Fibroblast of mammary gland (primary cell): ENCODE results near the gene SYNJ2.

Experiments
- DNase-seq: peaks from one replicate; pipeline ENCODE4 v3.0.0-alpha.2; 2010; ENCODE audit warnings: low read depth
- H3K4me3 ChIP-seq: 2 replicates; pipeline ENCODE4 v1.5.1; 2011; ENCODE audit warnings: low read depth, mild to moderate bottlenecking, low read length, moderate library complexity; ENCODE audit not compliant: control insufficient read depth
- TF ChIP-seq, protein P1 (sequence below): conservative IDR thresholded peaks from 2 replicates; pipeline ENCODE4 v1.5.1; 2011; ENCODE audit warnings: low read depth, low read length, inconsistent platforms; ENCODE audit not compliant: control insufficient read depth, insufficient read depth

Gene SYNJ2

DNA sequence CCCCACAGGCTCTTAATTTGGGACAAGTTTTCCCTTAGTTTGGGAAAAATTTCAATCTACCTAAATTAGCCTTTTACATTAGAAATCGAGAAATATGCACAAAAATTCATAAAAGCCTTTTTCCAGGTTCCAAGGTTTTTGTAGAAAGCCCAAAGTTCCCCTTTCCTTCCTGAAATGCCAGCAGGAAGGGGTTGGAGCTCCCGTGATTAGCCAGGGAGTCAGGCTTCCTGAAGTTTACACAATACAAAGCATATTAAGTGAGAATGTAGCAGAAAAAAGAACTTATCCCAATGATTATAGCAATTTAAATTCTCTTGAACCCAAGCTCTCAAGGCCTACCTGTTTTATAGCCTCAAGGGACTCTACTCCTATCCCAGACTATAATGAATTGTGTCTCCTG, 39.1 kb downstream of the SYNJ2 start:
- no peak for DNase-seq
- H3K4me3 ChIP-seq = no peak overlapping the region
- TF ChIP-seq, protein P1, sequence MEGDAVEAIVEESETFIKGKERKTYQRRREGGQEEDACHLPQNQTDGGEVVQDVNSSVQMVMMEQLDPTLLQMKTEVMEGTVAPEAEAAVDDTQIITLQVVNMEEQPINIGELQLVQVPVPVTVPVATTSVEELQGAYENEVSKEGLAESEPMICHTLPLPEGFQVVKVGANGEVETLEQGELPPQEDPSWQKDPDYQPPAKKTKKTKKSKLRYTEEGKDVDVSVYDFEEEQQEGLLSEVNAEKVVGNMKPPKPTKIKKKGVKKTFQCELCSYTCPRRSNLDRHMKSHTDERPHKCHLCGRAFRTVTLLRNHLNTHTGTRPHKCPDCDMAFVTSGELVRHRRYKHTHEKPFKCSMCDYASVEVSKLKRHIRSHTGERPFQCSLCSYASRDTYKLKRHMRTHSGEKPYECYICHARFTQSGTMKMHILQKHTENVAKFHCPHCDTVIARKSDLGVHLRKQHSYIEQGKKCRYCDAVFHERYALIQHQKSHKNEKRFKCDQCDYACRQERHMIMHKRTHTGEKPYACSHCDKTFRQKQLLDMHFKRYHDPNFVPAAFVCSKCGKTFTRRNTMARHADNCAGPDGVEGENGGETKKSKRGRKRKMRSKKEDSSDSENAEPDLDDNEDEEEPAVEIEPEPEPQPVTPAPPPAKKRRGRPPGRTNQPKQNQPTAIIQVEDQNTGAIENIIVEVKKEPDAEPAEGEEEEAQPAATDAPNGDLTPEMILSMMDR = no peak

DNA sequence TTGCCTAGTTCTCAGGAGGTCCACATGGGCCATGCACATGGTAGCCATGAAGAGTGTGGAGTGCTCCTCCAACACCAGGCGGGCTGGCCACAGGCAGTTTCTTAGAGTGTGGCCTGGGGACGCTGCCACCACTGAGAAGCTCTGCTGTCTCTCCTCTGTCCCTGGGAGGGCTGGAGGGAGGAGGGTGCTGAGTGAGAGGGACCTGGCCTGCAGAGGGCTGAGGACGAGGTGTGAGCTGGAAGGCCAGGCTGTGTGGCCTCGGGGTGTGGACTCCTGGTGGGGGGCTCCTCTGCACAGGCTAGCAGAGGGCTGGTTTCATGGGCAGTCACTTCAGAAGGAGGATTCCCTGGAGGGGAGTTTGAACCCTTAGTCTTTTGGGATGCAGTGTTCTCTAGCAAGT, 39.7 kb downstream of the SYNJ2 start:
- DNase-seq = no peak
- TF ChIP-seq, protein P1 = no peak
- H3K4me3 ChIP-seq = no peak overlapping the region

- H3K4me3 ChIP-seq = no peak overlapping the region
- TF ChIP-seq, protein P1 = no peak
- no peak for DNase-seq
These were observed 40.4 kb downstream of the SYNJ2 start for GRCh38 chr6:158021814-158022748.

DNA sequence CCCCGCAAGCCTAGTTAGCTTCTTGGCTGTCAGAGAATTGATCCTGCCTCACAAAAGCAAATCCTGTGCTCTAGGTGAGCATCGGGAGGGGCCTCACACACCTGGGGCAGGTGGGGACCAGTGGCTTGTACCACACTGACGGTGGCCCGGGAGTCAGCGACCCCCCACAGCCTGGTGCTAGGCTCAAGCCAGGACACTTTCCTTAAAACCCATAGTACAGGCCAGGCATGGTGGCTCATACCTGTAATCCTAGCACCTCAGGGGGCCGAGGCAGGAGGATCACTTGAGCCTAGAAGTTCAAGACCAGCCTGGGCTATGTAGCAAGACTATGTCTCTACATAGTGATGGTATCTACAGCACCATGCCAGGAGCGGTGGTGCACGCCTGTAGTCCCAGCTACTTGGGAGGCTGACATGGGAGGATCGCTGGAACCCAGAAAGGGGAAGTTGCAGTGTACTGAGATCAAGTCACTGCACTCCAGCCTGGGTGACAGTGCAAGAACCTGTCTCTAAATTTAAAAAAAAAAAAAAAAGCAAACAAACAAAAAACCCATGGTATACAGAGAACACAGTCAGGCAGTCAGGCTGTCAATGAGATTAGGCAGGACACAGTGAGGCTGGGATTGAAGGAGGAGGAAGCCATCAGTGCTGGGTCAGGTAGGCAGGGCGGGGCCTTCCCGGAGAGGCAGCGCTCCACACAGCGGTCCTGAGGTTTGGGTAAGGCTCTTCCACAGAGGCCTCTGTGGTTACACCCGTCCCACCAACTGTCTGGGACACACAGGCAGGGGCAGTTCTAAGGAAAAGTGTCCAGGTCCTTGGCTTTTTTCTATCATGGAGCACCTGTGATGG, 41.3 kb downstream of the SYNJ2 start:
- TF ChIP-seq, protein P1 = no peak
- DNase-seq = no peak
- H3K4me3 ChIP-seq = no peak overlapping the region

GRCh38 chr6:158023597-158023939, 41.9 kb downstream of the SYNJ2 start:
- TF ChIP-seq, protein P1 = no peak
- H3K4me3 ChIP-seq = no peak overlapping the region
- DNase-seq = no peak

- DNase-seq = no peak
- H3K4me3 ChIP-seq = no peak overlapping the region
- TF ChIP-seq, protein P1 = no peak
These were observed 43.1 kb downstream of the SYNJ2 start for GRCh38 chr6:158024566-158025297.
